Measurements from ENCODE around the gene HS6ST2.
"Not testable (repeated sequence)": the region's sequence is repeated elsewhere in the genome, so short reads cannot be mapped to it uniquely, and the experiment has no call there.

DNA sequence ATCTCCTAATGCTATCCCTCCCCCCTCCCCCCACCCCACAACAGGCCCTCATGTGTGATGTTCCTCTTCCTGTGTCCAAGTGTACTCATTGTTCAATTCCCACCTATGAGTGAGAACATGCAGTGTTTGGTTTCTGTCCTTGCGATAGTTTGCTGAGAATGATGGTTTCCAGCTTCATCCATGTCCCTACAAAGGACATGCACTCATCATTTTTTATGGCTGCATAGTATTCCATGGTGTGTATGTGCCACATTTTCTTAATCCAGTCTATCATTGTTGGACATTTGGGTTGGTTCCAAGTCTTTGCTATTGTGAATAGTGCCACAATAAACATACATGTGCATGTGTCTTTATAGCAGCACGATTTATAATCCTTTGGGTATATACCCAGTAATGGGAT lies 77.7 kb downstream of the HS6ST2 start:
- not testable (repeated sequence) for TF ChIP-seq CTCF (IDR thresholded peaks at IDR 0.05 in 2 of 3, conservative IDR thresholded peaks at IDR 0.05 in 1 of 3; ENCODE audit: borderline replicate concordance in 1 of 3, insufficient read depth in 1 of 3, low read depth in 2 of 3, low read length in 2 of 3); EZH2 (IDR thresholded peaks at IDR 0.05); POLR2AphosphoS5 (IDR thresholded peaks at IDR 0.05; ENCODE audit: low read depth, low read length); YY1 (IDR thresholded peaks at IDR 0.05; ENCODE audit: extremely low read depth, insufficient replicate concordance, low read depth, low read length); CEBPB (IDR thresholded peaks at IDR 0.05; ENCODE audit: low read depth); POLR2A (IDR thresholded peaks at IDR 0.05; ENCODE audit: borderline replicate concordance, extremely low read depth, insufficient read depth, insufficient read length); JUND (IDR thresholded peaks at IDR 0.05); MAX (IDR thresholded peaks at IDR 0.05); EGR1 (IDR thresholded peaks at IDR 0.05; ENCODE audit: low read depth); RAD21 (IDR thresholded peaks at IDR 0.05; ENCODE audit: low read depth); CBX3 (IDR thresholded peaks at IDR 0.05; ENCODE audit: low read depth); EZH2phosphoT487 (IDR thresholded peaks at IDR 0.05; ENCODE audit: borderline replicate concordance)
- TF ChIP-seq, protein P1, sequence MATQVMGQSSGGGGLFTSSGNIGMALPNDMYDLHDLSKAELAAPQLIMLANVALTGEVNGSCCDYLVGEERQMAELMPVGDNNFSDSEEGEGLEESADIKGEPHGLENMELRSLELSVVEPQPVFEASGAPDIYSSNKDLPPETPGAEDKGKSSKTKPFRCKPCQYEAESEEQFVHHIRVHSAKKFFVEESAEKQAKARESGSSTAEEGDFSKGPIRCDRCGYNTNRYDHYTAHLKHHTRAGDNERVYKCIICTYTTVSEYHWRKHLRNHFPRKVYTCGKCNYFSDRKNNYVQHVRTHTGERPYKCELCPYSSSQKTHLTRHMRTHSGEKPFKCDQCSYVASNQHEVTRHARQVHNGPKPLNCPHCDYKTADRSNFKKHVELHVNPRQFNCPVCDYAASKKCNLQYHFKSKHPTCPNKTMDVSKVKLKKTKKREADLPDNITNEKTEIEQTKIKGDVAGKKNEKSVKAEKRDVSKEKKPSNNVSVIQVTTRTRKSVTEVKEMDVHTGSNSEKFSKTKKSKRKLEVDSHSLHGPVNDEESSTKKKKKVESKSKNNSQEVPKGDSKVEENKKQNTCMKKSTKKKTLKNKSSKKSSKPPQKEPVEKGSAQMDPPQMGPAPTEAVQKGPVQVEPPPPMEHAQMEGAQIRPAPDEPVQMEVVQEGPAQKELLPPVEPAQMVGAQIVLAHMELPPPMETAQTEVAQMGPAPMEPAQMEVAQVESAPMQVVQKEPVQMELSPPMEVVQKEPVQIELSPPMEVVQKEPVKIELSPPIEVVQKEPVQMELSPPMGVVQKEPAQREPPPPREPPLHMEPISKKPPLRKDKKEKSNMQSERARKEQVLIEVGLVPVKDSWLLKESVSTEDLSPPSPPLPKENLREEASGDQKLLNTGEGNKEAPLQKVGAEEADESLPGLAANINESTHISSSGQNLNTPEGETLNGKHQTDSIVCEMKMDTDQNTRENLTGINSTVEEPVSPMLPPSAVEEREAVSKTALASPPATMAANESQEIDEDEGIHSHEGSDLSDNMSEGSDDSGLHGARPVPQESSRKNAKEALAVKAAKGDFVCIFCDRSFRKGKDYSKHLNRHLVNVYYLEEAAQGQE (IDR thresholded peaks at IDR 0.05; ENCODE audit: low read depth): not testable (repeated sequence)

All from HCT116 (cell line).